Tibial nerve (tissue), 4 donors: ENCODE data around the gene ANO2. TPM values are rescaled to one million over a fixed set of nuclear protein-coding genes. Genes with fewer than 3 reads are reported as not detected.
"Not testable (repeated sequence)": the region's sequence is repeated elsewhere in the genome, so short reads cannot be mapped to it uniquely, and the experiment has no call there.

Experiments
- DNase-seq, 2 donors: peaks; one replicate each; pipeline ENCODE4 v3.0.0-alpha.2; 2019; ENCODE audit warnings: low spot score in 2 of 2
- H3K27ac ChIP-seq, 4 donors: fragments of 200-600 bp; sonication (generic) in 3 of 4; one replicate each; pipeline ENCODE4 v1.5.1; 2017 to 2019; ENCODE audit warnings: mild to moderate bottlenecking in 1 of 4
- H3K27me3 ChIP-seq, 2 donors: fragments of 200-600 bp; sonication (generic) in 1 of 2; one replicate each; pipeline versions ENCODE4 v1.5.1 to v1.6.0; 2017 to 2019
- H3K36me3 ChIP-seq, 3 donors: fragments of 200-600 bp; sonication (generic); one replicate each; pipeline ENCODE4 v1.5.1; 2018 to 2019
- H3K4me1 ChIP-seq, 4 donors: fragments of 200-600 bp; sonication (generic) in 3 of 4; one replicate each; pipeline ENCODE4 v1.5.1; 2017 to 2019
- H3K4me3 ChIP-seq, 4 donors: fragments of 200-600 bp; sonication (generic) in 3 of 4; one replicate each; pipeline ENCODE4 v1.5.1; 2017 to 2019; ENCODE audit warnings: mild to moderate bottlenecking in 1 of 4, moderate library complexity in 1 of 4
- H3K9me3 ChIP-seq, 4 donors: fragments of 200-600 bp; sonication (generic) in 3 of 4; one replicate each; pipeline ENCODE4 v1.5.1; 2017 to 2019
- CTCF ChIP-seq, 5 experiments: fragments of 200-600 bp in 3 of 5; fragments of 450-650 bp in 2 of 5; sonication (generic) in 3 of 5; IDR thresholded peaks; one replicate each; pipeline ENCODE4 v1.5.1; 2016 to 2019; ENCODE audit warnings: antibody characterized with exemption in 5 of 5, mild to moderate bottlenecking in 3 of 5, moderate library complexity in 2 of 5
- EP300 ChIP-seq, 2 donors: sonication (generic); formaldehyde crosslinking; IDR thresholded peaks; one replicate each; pipeline ENCODE4 v1.6.1; 2017; ENCODE audit warnings: antibody characterized with exemption in 2 of 2, mild to moderate bottlenecking in 1 of 2
- POLR2A ChIP-seq, 2 donors: fragments of 450-650 bp; IDR thresholded peaks; one replicate each; pipeline ENCODE4 v1.6.1; 2017; ENCODE audit warnings: antibody characterized with exemption in 2 of 2, mild to moderate bottlenecking in 2 of 2, moderate library complexity in 2 of 2
- whole genome bisulfite sequencing, 2 donors: methylation state at CpG; one replicate each; pipeline ENCODE4 v1.1.5; 2018; 5-methylcytosine and 5-hydroxymethylcytosine counted together
- total RNA-seq, 4 donors: library from RNA; depleted of rRNA; stranded (reverse); fragments of >200 nt; gene quantifications; one replicate each; pipeline ENCODE4 v1.1.0, GENCODE V29; 2016

Gene ANO2
- total RNA-seq, 4 donors from 2014 or later, result 13.8 to 23.2 (median 21.3) TPM

GRCh38 chr12:5548152-5548943 is 396.7 kb downstream of the ANO2 start:
- no peak for DNase-seq
- WGBS, 2 donors, result 66 to 74% methylated on average over 8 of the region's 8 CpGs
- no peaks in the 10 kb centered on the region for H3K36me3 ChIP-seq
- TF ChIP-seq EP300 (IDR thresholded peaks at IDR 0.05) (no peak), POLR2A (IDR thresholded peaks at IDR 0.05) (no peak), CTCF (IDR thresholded peaks at IDR 0.05) (no peak)
- H3K27me3 ChIP-seq, result no peaks in the 10 kb centered on the region
- peaks cover 0 to 25% (median 0%) of the 10 kb centered on the region in 4 donors for H3K9me3 ChIP-seq
- H3K4me3 ChIP-seq, result no peak overlapping the region
- no peaks in the 10 kb centered on the region for H3K4me1 ChIP-seq
- no peak overlapping the region for H3K27ac ChIP-seq

GRCh38 chr12:5546616-5547015 is 398.4 kb downstream of the ANO2 start:
- Histone ChIP-seq H3K27me3 (no peaks in the 10 kb centered on the region), H3K4me3 (no peak overlapping the region), H3K36me3 (no peaks in the 10 kb centered on the region), H3K9me3 (peaks cover 0 to 25% (median 0%) of the 10 kb centered on the region in 4 donors), H3K4me1 (no peaks in the 10 kb centered on the region), H3K27ac (no peak overlapping the region)
- WGBS, 2 donors, result 85 to 88% methylated on average over 6 of the region's 6 CpGs
- DNase-seq, result no peak
- TF ChIP-seq EP300 (IDR thresholded peaks at IDR 0.05) (no peak), CTCF (IDR thresholded peaks at IDR 0.05) (no peak), POLR2A (IDR thresholded peaks at IDR 0.05) (no peak)

GRCh38 chr12:5537771-5538170 is 407.3 kb downstream of the ANO2 start:
- Histone ChIP-seq H3K4me3 (no peak overlapping the region), H3K4me1 (no peaks in the 10 kb centered on the region), H3K27me3 (no peaks in the 10 kb centered on the region), H3K36me3 (no peaks in the 10 kb centered on the region), H3K9me3 (peaks cover 0 to under 1% (median 0%) of the 10 kb centered on the region in 4 donors), H3K27ac (no peak overlapping the region)
- TF ChIP-seq CTCF (IDR thresholded peaks at IDR 0.05) (no peak), EP300 (IDR thresholded peaks at IDR 0.05) (no peak)
- 70 to 87% methylated on average over 8 of the region's 8 CpGs for WGBS, 2 donors
- DNase-seq, result no peak

- H3K36me3 ChIP-seq, H3K4me3 ChIP-seq, H3K27ac ChIP-seq, H3K4me1 ChIP-seq, H3K9me3 ChIP-seq, DNase-seq, H3K27me3 ChIP-seq: not testable (repeated sequence)
- 35 to 40% methylated on average over 13 of the region's 13 CpGs for WGBS, 2 donors
Measured at GRCh38 chr12:5537026-5537615, 407.9 kb downstream of the ANO2 start.

- Histone ChIP-seq H3K4me3 (no peak overlapping the region), H3K27ac (no peak overlapping the region), H3K36me3 (no peaks in the 10 kb centered on the region), H3K4me1 (no peaks in the 10 kb centered on the region), H3K9me3 (peaks cover 0 to 9% (median 0%) of the 10 kb centered on the region in 4 donors), H3K27me3 (no peaks in the 10 kb centered on the region)
- WGBS, 2 donors, result 85 to 89% methylated on average over 3 of the region's 3 CpGs
- no peak for TF ChIP-seq CTCF (IDR thresholded peaks at IDR 0.05)
- no peak for TF ChIP-seq EP300 (IDR thresholded peaks at IDR 0.05)
- no peak for TF ChIP-seq POLR2A (IDR thresholded peaks at IDR 0.05)
- no peak for DNase-seq
Measured at GRCh38 chr12:5535541-5535940, 409.5 kb downstream of the ANO2 start.
